Liver (tissue), 9 donors: ENCODE measurements around the gene POGZ. TPM values are rescaled to one million over a fixed set of nuclear protein-coding genes. Genes with fewer than 3 reads are reported as not detected.

Experiments
- DNase-seq: peaks from one replicate; pipeline ENCODE4 v3.0.0-alpha.2; 2017; ENCODE audit warnings: low spot score
- H3K27ac ChIP-seq, 2 donors: one replicate each; pipeline ENCODE4 v1.7.0; 2013; ENCODE audit warnings: inconsistent platforms in 2 of 2, low read length in 2 of 2, control low read depth in 1 of 2, low read depth in 1 of 2, mild to moderate bottlenecking in 1 of 2
- H3K27me3 ChIP-seq, 4 donors: one replicate each; pipeline versions ENCODE4 v1.6.1 to v1.7.0; 2013; ENCODE audit warnings: low read length in 3 of 4, inconsistent platforms in 1 of 4, mild to moderate bottlenecking in 1 of 4, moderate library complexity in 1 of 4; ENCODE audit not compliant: control insufficient read depth in 4 of 4, insufficient read depth in 4 of 4
- H3K36me3 ChIP-seq, 4 donors: one replicate each; pipeline versions ENCODE4 v1.6.1 to v1.7.0; 2013; ENCODE audit warnings: low read length in 3 of 4, mild to moderate bottlenecking in 3 of 4, low read depth in 1 of 4, moderate library complexity in 1 of 4; ENCODE audit not compliant: control insufficient read depth in 4 of 4, insufficient read depth in 3 of 4
- H3K4me1 ChIP-seq, 4 donors: one replicate each; pipeline versions ENCODE4 v1.6.1 to v1.7.0; 2013; ENCODE audit warnings: low read length in 3 of 4, mild to moderate bottlenecking in 3 of 4, moderate library complexity in 1 of 4; ENCODE audit not compliant: control insufficient read depth in 4 of 4, insufficient read depth in 4 of 4
- H3K4me3 ChIP-seq, 3 donors: one replicate each; pipeline versions ENCODE4 v1.6.1 to v1.7.0; 2013; ENCODE audit warnings: low read length in 3 of 3, control low read depth in 1 of 3, low read depth in 1 of 3, mild to moderate bottlenecking in 1 of 3
- H3K9ac ChIP-seq, 2 donors: one replicate each; pipeline ENCODE4 v1.7.0; 2013; ENCODE audit warnings: low read length in 2 of 2, mild to moderate bottlenecking in 2 of 2, moderate library complexity in 2 of 2, control low read depth in 1 of 2, low read depth in 1 of 2
- H3K9me3 ChIP-seq, 4 donors: one replicate each; pipeline versions ENCODE4 v1.6.1 to v1.7.0; 2013; ENCODE audit warnings: low read length in 3 of 4; ENCODE audit not compliant: control insufficient read depth in 4 of 4
- EGR1 ChIP-seq, 2 donors: IDR thresholded peaks; 2 replicates each; pipeline ENCODE4 v1.6.1; 2016 to 2018; ENCODE audit warnings: antibody characterized with exemption in 2 of 2, low read depth in 2 of 2
- FOXA1 ChIP-seq: IDR thresholded peaks from 2 replicates; pipeline ENCODE4 v1.6.1; 2016; ENCODE audit warnings: antibody characterized with exemption
- FOXA2 ChIP-seq: IDR thresholded peaks from 2 replicates; pipeline ENCODE4 v1.6.1; 2016; ENCODE audit warnings: antibody characterized with exemption
- GABPA ChIP-seq, 2 donors: IDR thresholded peaks in 1 of 2; conservative IDR thresholded peaks in 1 of 2; 2 replicates each; pipeline ENCODE4 v1.6.1; 2016; ENCODE audit warnings: antibody characterized with exemption in 2 of 2, mild to moderate bottlenecking in 1 of 2, moderate library complexity in 1 of 2
- HNF4A ChIP-seq, 2 donors: conservative IDR thresholded peaks; 2 replicates each; pipeline ENCODE4 v1.6.1; 2016; ENCODE audit warnings: antibody characterized with exemption in 2 of 2, mild to moderate bottlenecking in 2 of 2
- JUND ChIP-seq, 2 donors: IDR thresholded peaks; 2 replicates each; pipeline ENCODE4 v1.6.1; 2016; ENCODE audit warnings: antibody characterized with exemption in 2 of 2
- NR2F2 ChIP-seq: IDR thresholded peaks from 2 replicates; pipeline ENCODE4 v1.6.1; 2016; ENCODE audit warnings: antibody characterized with exemption
- RXRA ChIP-seq, 2 donors: IDR thresholded peaks; 2 replicates each; pipeline ENCODE4 v1.6.1; 2017 to 2018; ENCODE audit warnings: antibody characterized with exemption in 2 of 2, mild to moderate bottlenecking in 1 of 2
- SP1 ChIP-seq: IDR thresholded peaks from 2 replicates; pipeline ENCODE4 v1.6.1; 2018; ENCODE audit warnings: antibody characterized with exemption, mild to moderate bottlenecking
- TAF1 ChIP-seq: conservative IDR thresholded peaks from 2 replicates; pipeline ENCODE4 v1.6.1; 2016; ENCODE audit warnings: antibody characterized with exemption, mild to moderate bottlenecking
- YY1 ChIP-seq: IDR thresholded peaks from 2 replicates; pipeline ENCODE4 v1.6.1; 2016; ENCODE audit warnings: antibody characterized with exemption, mild to moderate bottlenecking
- WGBS: extraction: QIAGEN DNeasy Blood & Tissue Kit; methylation state at CpG from one replicate; pipeline ENCODE4 v1.1.7; 2013; 5-methylcytosine and 5-hydroxymethylcytosine counted together
- polyA plus RNA-seq, 2 donors: library from polyadenylated mRNA; stranded (reverse) in 1 of 2; unstranded in 1 of 2; fragments of 200-250 nt in 1 of 2; fragments of >200 nt in 1 of 2; fragmentation: Nextera tagmentation in 1 of 2; extraction: Ambion mirVana in 1 of 2; gene quantifications; one replicate each; pipeline versions ENCODE4 v1.2.1 to v1.2.3, GENCODE V29; 2013 to 2015
- total RNA-seq, 2 donors: library from RNA; depleted of rRNA; stranded (reverse); fragments of >200 nt; gene quantifications; one replicate each; pipeline ENCODE4 v1.2.3, GENCODE V29; 2014
- TF ChIP-seq, protein P1 (sequence below): IDR thresholded peaks from 2 replicates; pipeline ENCODE4 v1.6.1; 2016; ENCODE audit warnings: antibody characterized with exemption, mild to moderate bottlenecking
- TF ChIP-seq, protein P2 (sequence below): IDR thresholded peaks from 2 replicates; pipeline ENCODE4 v1.6.1; 2016; ENCODE audit warnings: antibody characterized with exemption
- TF ChIP-seq, protein P3 (sequence below): fragments of 150-350 bp; IDR thresholded peaks from 2 replicates; pipeline ENCODE4 v1.5.1; 2017; ENCODE audit warnings: improper control_type of control experiment, low read depth, low read length; ENCODE audit not compliant: missing input control
- TF ChIP-seq, protein P4 (sequence below): IDR thresholded peaks from 2 replicates; pipeline ENCODE4 v1.6.1; 2016; ENCODE audit warnings: antibody characterized with exemption
- donor health status: healthy.
- donor health status: healthy.
- donor health status: healthy.
- donor health status: healthy.
- donor health status: healthy.

POGZ gene
- total and polyA plus RNA-seq, 4 donors: 7.7 to 30.1 (median 17.3) TPM

DNA sequence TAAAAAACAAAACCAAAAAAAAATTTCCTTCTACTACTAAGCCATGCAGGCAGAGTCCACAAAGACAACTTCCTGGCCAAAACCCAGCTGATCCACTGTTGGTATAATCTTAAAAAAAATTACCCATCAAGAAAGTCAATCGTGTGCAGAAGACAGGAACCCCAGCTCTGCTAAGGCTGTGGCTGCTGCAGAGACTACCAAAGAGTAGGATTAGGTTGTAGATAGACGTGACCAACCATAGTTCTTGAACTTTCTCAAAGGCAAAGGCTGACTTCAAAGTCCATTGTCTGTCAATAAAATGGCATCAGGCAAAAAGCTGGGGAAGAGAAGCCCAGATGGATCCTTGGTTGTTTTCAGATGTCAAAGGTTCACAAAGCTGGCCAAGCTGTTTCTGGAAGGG lies 56.5 kb downstream of the POGZ start:
- no peak for DNase-seq
- H3K9ac ChIP-seq: no peak overlapping the region
- no peak overlapping the region for H3K27ac ChIP-seq

DNA sequence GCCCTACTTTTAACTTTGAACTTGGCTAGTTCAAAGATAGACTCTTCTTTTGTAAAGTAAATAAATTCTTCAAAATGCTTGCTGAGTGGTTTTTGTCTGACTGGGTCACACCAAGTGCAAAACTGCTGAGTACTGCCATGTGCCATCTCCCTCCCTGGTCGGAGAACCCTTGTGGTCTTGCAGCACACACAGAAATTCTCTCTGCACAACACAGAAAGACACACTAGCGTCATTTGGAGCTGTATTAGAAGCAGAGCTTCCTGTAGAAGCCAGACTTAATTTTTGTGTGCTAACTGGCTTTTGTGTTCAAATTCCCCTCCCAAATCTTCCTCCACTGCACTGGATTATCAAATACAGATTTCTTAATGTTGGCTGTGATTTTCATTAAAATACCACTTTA lies 57.4 kb downstream of the POGZ start:
- no peak overlapping the region for H3K27ac ChIP-seq
- no peaks in the 10 kb centered on the region for H3K27me3 ChIP-seq
- H3K9ac ChIP-seq: no peak overlapping the region
- WGBS: 66% methylated on average over 2 of the region's 2 CpGs
- peak in 1 of 2 donors; percentile 28 for TF ChIP-seq RXRA (IDR thresholded peaks at IDR 0.05)
- TF ChIP-seq NR2F2: no peak
- TF ChIP-seq, protein P1, sequence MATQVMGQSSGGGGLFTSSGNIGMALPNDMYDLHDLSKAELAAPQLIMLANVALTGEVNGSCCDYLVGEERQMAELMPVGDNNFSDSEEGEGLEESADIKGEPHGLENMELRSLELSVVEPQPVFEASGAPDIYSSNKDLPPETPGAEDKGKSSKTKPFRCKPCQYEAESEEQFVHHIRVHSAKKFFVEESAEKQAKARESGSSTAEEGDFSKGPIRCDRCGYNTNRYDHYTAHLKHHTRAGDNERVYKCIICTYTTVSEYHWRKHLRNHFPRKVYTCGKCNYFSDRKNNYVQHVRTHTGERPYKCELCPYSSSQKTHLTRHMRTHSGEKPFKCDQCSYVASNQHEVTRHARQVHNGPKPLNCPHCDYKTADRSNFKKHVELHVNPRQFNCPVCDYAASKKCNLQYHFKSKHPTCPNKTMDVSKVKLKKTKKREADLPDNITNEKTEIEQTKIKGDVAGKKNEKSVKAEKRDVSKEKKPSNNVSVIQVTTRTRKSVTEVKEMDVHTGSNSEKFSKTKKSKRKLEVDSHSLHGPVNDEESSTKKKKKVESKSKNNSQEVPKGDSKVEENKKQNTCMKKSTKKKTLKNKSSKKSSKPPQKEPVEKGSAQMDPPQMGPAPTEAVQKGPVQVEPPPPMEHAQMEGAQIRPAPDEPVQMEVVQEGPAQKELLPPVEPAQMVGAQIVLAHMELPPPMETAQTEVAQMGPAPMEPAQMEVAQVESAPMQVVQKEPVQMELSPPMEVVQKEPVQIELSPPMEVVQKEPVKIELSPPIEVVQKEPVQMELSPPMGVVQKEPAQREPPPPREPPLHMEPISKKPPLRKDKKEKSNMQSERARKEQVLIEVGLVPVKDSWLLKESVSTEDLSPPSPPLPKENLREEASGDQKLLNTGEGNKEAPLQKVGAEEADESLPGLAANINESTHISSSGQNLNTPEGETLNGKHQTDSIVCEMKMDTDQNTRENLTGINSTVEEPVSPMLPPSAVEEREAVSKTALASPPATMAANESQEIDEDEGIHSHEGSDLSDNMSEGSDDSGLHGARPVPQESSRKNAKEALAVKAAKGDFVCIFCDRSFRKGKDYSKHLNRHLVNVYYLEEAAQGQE: no peak
- peaks cover 10 to 49% (median 45%) of the 10 kb centered on the region in 4 donors for H3K36me3 ChIP-seq
- DNase-seq: no peak
- H3K4me1 ChIP-seq: peaks cover 2 to 31% (median 25%) of the 10 kb centered on the region in 4 donors
- H3K9me3 ChIP-seq: no peaks in the 10 kb centered on the region
- no peak overlapping the region for H3K4me3 ChIP-seq

More for the DNA sequence above, 56.5 kb downstream of the POGZ start:
- TF ChIP-seq HNF4A (conservative IDR thresholded peaks at IDR 0.05): peak in 1 of 2 donors; percentile 12
- TF ChIP-seq EGR1 (IDR thresholded peaks at IDR 0.05; ENCODE audit: low read depth in 2 of 2): no peak
- Histone ChIP-seq H3K27me3 (no peaks in the 10 kb centered on the region), H3K9me3 (no peaks in the 10 kb centered on the region), H3K4me1 (peaks cover 2 to 31% (median 25%) of the 10 kb centered on the region in 4 donors), H3K36me3 (peaks cover 13 to 56% (median 53%) of the 10 kb centered on the region in 4 donors), H3K4me3 (no peak overlapping the region)
- WGBS: 49% methylated on average over 2 of the region's 2 CpGs

DNA sequence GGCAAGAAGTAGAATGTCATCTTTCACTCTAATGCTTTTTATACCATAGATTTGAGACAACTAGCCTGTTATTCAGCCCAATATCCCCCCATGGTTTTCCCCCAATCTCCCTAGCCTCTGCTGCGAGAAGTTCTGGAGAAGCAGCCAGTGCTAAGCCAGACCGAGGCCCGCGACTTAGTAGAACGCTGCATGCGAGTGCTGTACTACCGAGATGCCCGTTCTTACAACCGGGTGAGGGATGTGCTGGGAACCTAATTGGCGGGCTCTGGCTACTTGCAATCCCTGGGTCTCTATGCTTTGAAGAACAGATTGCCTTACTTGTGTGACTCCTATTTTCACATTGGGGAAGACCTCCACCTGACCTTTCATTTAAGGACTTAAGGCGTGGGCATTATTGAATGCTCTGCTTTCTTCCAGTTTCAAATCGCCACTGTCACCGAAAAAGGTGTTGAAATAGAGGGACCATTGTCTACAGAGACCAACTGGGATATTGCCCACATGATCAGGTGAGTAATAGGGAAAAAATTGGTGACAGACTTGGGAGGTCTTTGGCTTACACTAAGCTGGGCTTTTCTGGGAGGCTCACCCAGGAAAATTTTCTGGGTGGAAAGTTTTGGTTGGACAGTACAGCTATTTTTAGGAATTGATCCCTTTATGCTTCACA lies 58.0 kb downstream of the POGZ start:
- no peaks in the 10 kb centered on the region for H3K9me3 ChIP-seq
- H3K4me1 ChIP-seq: peaks cover 2 to 31% (median 25%) of the 10 kb centered on the region in 4 donors
- DNase-seq: no peak
- H3K27me3 ChIP-seq: no peaks in the 10 kb centered on the region
- 94% methylated on average over 13 of the region's 13 CpGs for WGBS
- H3K36me3 ChIP-seq: peaks cover 10 to 43% (median 39%) of the 10 kb centered on the region in 4 donors
- H3K4me3 ChIP-seq: no peak overlapping the region
- H3K27ac ChIP-seq: no peak overlapping the region
- H3K9ac ChIP-seq: no peak overlapping the region
- TF ChIP-seq JUND (IDR thresholded peaks at IDR 0.05) (no peak), FOXA2 (no peak), HNF4A (conservative IDR thresholded peaks at IDR 0.05) (no peak), TAF1 (no peak), NR2F2 (no peak), SP1 (no peak), YY1 (no peak), EGR1 (IDR thresholded peaks at IDR 0.05; ENCODE audit: low read depth in 2 of 2) (no peak), GABPA (IDR thresholded peaks at IDR 0.05 in 1 of 2, conservative IDR thresholded peaks at IDR 0.05 in 1 of 2) (no peak), FOXA1 (no peak), RXRA (IDR thresholded peaks at IDR 0.05) (no peak)
- TF ChIP-seq, protein P1: no peak
- TF ChIP-seq, protein P2, sequence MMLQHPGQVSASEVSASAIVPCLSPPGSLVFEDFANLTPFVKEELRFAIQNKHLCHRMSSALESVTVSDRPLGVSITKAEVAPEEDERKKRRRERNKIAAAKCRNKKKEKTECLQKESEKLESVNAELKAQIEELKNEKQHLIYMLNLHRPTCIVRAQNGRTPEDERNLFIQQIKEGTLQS: no peak
- TF ChIP-seq, protein P3, sequence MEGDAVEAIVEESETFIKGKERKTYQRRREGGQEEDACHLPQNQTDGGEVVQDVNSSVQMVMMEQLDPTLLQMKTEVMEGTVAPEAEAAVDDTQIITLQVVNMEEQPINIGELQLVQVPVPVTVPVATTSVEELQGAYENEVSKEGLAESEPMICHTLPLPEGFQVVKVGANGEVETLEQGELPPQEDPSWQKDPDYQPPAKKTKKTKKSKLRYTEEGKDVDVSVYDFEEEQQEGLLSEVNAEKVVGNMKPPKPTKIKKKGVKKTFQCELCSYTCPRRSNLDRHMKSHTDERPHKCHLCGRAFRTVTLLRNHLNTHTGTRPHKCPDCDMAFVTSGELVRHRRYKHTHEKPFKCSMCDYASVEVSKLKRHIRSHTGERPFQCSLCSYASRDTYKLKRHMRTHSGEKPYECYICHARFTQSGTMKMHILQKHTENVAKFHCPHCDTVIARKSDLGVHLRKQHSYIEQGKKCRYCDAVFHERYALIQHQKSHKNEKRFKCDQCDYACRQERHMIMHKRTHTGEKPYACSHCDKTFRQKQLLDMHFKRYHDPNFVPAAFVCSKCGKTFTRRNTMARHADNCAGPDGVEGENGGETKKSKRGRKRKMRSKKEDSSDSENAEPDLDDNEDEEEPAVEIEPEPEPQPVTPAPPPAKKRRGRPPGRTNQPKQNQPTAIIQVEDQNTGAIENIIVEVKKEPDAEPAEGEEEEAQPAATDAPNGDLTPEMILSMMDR: no peak
- TF ChIP-seq, protein P4, sequence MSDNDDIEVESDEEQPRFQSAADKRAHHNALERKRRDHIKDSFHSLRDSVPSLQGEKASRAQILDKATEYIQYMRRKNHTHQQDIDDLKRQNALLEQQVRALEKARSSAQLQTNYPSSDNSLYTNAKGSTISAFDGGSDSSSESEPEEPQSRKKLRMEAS: no peak
